ENCODE measurements around the gene CCNF.
A peak's percentile ranks its signal among the peaks of the same experiment; 100 is the strongest.

Gene CCNF

DNA sequence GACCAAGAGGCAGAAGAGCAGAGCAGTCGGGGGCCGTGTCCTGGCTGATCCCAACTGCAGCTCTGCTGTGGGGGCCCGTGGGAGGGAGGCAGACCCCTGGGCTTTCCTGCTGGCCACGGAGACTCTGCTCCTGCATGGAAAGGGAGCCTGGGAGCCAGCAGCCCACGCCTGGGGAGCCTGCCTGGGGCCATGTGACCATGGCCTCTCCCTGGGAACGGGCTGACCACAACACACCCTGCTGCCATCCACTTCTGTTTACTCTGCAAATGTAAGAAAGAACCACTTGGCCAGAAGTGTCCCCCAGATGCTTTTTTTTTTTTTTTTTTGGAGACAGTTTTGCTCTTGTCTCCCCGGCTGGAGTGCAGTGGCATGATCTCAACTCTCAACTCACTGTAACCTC is 28.7 kb downstream of the CCNF start:
- no peak for DNase-seq

DNA sequence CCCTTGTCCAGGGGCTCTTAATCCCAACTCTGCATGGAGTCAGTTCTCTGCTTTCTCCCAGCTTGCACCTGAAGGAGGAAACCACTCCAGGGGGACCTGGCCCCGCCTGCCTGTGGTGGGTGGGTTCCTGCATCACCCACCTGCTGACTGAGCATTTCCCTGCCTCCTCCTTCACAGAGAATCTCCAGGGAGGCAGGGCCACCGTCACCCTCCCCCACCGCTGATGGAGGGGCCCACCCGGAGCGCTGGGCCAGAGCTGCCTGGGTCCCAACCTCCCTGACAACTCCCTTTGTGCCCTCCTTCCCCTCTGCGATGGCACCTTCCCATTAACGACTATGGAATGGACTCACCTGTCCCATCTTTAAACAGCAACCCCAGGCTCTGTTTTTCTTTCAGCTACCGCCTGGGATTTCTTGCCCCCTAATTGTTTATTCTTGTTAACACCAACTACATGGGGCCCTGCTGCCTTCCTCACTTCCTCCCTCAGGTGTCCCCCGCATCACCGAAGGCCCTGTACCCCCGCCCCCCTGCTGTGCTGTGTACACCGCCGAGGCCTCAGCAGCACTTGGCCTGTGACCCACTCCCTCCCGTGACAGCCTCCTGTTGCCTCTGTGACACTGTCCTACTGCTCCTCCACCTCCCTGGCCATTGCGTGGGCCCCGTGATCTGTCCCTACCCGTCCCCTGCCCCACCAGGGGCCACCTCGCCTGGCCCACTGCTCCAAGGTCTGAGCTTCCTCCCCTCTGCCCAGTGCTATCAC is 29.8 kb downstream of the CCNF start:
- DNase-seq = no peak

DNA sequence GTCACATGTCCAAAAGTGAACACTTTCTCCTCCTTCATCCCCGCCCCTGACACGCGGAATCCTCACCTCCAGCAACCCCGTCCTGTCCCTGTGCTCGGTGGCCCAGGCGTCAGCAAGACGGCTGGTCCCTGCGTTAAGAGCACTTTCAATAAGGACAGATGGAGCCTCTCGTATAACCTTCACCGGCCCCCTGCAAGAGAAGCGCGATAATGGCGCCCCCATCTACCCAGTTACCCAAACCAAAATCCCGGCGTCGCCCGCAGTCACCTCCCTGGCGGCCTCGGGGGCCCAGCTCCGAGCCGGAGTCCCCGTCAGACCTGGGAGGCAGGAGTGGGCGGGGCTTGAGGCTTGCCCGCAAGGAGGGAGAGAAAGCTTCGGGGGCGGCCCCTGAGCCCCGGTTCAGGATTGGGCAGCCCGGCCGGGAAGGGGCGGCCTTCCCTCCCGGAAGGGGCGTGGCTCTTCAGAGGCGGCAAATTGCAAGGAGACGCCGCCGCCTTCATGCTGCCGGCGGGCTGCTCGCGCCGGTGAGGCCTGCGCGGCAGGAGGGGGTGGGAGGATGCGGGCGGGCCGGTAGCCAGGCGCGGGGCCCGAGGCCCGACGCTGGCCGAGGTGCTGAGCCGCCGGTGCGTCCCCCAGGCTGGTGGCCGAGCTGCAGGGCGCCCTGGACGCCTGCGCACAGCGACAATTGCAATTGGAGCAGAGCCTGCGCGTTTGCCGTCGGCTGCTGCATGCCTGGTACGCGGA is 30.6 kb downstream of the CCNF start, which contains the start of gene TEDC2:
Gene TEDC2 (plus strand): TSS at position 463 of the 744 bp plus-strand sequence. CDS start 36 bp downstream, at position 499.
- peak; percentile 96 to 98 for DNase-seq

DNA sequence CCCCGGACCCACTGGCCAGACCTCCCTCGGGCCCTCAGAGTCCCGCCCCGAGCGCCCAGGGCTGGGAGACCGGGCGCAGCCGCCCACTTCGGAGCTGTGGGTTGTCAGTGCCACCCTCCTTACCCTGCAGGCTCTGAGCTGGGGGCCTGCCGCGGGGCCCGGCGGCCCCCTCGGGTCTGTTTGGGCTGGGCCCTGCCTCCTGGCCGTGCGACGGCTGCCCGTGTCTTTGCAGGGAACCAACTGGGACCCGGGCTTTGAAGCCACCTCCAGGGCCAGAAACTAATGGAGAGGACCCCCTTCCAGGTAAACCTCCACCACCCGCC is 31.1 kb downstream of the CCNF start:
- DNase-seq = no peak

DNA sequence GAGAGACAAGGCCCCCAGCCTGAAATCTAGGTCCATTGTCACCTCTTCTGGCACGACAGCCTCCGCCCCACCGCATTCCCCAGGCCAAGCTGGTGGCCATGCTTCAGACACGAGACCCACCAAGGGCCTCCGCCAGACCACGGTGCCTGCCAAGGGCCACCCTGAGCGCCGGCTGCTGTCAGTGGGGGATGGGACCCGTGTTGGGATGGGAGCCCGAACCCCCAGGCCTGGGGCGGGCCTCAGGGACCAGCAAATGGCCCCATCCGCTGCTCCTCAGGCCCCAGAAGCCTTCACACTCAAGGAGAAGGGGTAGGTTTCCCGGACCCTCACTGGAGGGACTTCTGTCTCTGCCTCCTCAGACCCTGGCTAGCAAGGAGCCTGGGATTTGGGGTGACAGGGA is 31.7 kb downstream of the CCNF start:
- DNase-seq = no peak

DNA sequence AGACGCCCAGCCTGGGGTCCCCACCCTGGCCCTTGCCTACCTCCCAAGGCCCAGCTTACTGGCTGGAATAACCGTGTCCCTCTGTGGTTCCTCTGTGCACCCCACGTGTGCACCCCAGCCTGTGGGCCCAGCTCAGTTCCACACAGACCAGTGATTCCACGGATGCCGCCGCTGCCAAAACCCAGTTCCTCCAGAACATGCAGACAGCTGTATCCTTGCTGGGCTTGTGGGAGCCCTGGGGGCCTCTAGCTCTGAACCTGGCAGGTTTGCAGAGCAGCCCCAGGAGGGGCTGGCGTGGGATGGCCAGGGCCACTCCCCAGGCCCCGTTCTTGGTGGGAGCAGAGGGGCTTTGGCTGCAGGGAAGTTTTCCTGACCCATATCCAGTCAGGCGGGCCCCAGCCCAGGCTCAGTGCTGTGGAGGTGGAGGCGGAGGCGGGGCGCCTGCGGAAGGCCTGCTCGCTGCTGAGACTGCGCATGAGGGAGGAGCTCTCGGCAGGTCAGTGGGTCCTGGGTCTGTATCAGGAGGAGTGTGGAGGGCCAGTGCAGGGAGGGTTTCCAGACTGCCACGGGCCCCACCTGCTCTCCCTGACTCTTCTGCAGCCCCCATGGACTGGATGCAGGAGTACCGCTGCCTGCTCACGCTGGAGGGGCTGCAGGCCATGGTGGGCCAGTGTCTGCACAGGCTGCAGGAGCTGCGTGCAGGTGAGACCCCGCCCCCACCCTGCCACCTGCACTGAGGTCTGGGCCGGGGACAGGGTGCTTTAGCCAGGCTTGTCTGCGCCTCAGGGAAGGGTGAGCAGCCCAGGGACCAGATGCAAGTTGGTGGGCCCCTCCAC is 33.0 kb downstream of the CCNF start:
- DNase-seq = no peak

DNA sequence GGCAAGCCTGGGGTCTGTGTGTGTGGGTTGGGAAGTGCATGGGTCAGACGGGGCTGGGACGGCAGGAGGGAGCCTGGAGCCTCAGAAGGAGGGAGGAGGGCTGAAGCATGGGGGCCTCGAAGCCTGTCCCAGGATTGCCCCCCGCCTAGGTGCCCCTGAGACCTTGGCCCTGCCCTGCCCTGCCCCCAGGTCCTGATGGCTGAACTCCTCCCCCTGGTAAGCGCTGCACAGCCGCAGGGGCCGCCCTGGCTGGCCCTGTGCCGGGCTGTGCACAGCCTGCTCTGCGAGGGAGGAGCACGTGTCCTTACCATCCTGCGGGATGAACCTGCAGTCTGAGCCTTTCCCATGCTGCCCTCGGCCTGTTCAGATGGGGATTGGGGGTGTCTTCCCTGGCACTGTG is 35.1 kb downstream of the CCNF start:
- DNase-seq = peak in 1 of 2 experiments; percentile 57

DNA sequence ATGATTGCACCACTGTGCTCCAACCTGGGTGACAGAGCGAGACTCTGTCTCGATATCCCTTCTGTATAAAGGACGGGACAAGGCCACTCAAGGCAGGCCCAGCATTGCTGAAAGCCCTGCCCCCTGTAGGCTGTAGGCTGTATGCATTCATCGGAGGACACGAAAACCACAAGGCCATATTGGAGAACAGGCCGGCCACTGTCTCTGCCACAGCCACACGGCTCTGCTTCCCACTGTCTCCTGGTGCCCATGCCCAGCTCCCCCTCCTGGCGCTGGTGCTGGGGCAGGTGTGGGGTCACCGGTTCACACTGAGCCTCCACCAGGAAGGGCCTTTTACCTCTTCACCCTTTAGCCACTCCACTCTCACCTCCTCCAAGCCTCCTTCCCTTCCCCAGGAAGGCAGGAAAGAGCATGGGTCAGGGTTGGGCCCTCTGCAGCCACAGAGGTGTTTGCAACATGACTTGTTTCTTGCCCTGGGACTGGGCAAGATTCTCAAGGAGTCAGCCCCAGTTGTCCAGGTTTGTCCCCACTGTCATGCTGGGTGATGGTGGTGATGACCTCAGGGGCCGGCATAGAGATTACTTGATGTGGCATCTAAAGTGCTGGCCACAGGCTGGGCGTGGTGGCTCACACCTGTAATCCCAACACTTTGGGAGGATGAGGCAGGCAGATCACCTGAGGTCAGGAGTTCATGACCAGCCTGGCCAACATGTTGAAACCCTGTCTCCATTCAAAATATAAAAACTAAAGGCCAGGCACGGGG is 36.6 kb downstream of the CCNF start:
- peak in 1 of 2 experiments; percentile 59 for DNase-seq

DNA sequence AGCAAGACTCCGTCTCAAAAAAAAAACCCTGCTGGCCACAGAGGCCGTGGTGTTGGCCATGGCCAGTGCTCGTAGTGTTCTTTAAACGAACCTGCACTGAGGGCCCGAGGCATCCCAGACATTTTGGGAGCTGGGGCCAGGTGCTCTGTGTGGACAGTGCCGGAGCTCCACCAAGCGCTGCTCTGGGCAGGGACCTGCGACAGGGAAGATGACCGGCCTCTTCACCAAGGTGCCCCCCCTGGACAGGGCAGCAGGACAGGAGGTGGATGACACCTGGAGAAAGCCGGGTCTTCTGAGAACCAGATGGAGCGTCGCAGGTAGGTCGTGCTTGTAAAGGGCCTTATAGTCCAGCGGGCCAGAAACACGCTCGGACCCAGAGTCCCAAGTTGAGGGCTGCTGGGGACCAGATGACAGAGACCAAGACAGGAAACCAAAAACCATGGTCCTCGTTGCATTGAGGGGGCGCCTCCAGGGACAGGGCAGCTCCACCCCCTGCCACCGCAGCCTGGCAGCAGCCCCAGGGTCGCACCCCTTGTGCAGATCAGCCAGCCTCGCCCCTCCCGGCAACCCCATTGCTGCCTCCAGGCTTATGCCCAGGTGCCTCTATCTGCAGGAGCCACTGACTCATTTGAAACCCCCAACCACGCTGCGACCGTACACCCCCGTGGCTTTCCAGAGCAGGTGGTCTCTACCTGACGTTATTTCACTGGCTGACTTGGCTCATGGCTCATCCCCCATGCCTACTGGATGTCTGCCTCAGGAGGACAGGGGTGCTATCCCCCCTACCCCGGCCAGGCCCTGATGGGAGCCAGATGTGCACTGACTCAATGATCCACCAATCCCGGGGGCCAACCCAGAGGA is 37.6 kb downstream of the CCNF start:
- DNase-seq = no peak

DNA sequence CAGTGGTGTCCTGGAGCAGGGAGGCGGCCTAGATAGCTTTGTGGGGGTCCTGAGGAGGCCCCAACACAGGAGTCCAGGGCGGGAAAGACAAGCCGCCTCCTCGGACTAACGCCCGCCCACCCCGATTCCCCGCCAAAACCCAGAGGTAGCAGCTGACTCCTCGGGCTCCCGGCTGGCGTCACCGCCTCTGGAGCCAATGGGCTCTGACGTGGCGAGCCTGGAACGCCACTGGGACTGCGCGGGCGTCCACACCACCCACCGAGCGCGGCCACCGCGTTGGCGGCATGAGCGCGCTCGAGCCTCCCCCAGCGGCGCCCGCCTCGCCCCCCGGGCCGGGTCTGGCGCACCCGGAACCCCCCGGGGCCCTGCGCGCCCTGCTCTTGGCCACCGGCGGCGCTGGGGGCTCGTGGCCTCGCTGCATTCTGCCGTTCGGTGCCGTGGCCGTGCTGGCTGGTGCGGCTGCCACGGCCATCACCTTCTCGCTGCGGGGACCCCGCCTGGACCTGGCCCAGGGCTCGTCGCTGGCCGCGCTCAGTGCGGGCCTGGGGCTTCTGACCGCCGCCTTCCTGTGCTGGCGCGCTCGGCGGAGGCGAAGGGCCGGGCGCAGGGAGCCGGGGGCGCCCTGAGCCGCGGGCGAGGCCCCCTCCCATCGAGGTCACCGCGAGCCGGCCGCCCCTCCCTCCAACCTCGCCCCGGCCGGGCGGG is 38.4 kb downstream of the CCNF start:
- peak; percentile 78 to 92 for DNase-seq

DNA sequence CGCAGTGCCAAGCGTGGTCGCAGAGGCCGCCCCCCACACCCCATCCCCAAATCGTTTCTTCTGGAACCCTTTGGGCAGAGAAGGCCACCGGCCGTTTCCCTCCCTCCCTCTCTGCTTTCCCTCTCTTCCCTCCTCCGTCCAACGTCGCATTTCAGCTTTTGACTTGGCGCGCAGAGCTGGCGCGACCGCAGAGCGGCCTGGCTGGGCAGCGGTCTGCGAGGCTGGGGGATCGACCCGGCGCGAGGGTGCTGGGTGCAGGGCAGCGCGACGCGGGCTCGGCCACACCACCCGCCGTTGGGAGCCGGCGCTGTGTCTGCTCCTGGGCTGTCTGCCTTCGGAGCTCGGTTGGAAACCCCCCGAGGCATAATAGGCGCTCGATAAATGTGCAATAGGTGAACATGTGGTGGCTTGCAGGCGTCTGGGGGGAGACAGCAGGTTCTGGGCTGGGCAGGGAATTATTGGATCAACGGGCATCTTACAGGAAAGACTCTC is 39.0 kb downstream of the CCNF start:
- DNase-seq = no peak

DNA sequence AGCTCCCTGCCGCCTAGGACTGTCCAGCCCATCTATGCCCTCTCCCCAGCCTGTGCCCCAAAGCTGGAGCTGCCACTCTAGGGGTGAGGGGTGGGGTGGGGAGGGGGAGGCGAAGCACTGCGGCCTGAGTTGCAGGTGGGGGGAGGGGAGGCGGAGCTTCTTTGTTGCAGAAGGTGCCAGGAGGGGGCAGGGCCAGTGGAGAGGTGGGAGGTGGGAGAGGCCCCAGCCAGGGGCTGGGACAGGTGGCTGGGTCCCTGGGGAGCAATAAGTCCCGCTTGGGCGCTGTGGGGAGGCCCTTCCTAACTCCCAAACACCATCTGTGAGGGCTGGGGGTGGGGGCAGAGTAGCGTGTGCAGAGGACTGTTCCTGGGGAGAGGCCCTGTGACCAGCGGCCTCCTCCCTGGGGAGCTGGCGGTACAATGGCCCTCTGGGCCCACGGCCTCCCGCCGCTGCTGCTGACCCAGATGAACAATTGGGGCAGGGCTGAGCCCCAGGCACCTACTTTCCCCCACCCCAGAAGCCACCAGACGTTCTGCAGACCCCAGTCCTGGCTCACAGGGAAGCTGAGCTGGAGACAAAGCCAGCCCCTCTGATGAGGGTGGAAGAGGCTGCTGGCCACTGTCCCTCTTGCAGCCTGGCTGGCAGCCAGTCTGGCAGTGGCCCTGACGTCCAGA is 39.6 kb downstream of the CCNF start:
- DNase-seq = peak; percentile 99 to 100

DNA sequence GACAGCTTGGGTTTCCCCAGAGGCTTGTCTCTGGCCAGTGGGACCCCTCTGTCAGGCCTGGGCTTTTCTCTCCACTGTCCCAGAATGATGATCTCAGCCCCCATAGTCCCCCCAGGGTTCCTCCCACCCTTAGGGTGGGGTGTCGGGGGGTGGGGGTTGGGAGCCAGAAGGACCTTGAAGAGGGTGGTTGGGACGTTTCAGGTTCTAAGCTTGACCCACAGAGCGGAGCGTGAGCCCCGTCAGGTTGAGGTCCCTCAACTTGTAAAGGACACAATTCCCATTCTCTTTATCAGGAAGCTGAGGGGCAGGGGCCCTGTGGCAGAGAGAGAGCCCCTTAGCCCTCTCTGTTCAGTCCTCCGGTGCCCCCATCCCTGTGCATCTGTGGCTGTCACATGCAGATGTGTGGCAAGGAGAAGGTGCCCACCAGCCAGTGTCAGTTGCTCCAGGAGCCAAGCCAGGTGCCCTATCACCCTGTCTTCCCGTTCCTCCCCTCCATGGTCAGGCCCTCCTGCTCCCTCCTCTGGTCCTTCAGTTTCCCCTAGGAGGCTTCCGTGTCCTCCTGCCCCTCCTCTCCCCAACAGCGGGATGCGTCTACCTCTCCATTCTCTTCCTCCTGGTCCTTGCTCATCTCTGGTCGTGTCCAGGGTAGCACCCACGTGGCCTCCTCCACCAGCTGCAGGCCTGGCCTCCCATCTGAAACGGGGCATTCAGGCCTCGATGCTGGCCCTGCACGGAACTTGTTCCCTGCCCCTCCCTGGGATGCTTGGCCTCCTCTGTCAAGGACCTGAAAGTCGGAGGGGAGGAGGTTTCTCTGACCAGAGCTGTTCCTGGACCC is 40.4 kb downstream of the CCNF start:
- DNase-seq = peak in 1 of 2 experiments; percentile 82

DNA sequence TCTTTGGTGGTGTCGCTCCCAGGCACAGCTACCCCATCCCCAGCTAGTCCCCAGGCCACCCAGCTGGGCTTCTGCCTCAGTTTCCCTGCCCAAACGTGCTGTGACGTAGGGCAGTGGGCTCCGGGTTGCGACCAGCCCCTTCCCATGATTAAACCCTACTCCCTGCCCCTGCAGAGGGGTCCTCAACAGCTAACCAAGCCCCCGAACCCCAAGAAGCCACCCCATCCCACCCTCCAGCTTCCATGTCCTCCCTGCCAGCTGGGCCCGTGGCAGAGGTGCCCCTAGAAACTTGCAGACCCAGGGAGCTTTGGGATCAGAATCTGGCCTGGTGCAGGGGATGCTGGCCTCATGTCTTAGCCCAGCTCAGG is 41.0 kb downstream of the CCNF start:
- DNase-seq = no peak

DNA sequence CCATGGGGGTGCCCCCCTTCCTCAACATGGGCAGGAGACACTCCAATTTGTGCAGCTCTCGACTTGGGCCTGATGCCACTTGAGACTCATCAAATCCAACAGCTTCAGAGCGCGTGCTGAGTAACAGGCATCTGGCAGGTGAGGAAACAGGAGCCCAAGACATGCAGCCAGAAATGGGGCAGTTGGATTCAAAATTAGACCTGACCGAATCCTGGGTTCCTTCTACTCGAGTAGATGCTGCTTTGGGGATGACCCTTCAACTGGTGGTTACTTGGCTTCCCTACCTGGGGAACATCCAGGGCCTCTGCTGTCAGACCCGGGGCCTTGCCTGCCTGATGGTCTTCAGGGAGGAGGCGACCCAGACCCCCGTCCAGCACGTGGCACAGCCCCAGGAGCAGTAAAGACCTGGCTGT is 41.4 kb downstream of the CCNF start:
- peak; percentile 98 to 99 for DNase-seq

DNA sequence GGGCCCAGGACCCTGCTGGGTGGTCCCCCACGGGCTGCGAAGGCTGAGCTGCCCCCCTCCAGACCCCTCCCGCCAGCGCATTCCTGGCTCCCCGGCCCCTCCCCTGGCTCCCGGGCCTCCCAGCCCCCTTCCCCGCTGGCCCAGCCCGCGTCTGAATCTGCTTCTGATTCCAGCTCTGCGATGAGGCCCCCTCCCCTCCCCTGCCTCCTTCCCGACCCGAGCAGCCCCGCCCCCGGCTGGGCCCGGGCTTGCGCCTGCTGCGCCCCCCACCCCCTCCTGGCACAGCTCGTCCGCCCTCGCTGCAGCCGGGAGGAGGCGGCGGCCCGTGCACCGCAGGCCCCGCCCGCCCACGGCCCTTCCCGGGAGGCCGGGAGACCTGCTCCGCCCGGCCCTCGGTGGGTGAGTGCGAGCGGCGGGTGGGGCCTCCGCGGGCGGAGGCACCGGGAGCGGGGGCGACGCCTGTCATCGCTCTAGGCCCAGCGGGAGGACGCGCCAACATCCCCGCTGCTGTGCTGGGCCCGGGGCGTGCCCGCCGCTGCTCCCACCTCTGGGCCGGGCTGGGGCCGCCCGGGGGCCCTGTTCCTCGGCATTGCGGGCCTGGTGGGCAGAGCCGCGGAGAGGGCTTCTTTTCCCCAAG is 41.9 kb downstream of the CCNF start, which contains the start of gene NTN3:
Gene NTN3 (plus strand): TSS at position 282 of the 637 bp plus-strand sequence. CDS start 405 bp downstream, outside the sequence.
- DNase-seq = peak; percentile 92 to 95

DNA sequence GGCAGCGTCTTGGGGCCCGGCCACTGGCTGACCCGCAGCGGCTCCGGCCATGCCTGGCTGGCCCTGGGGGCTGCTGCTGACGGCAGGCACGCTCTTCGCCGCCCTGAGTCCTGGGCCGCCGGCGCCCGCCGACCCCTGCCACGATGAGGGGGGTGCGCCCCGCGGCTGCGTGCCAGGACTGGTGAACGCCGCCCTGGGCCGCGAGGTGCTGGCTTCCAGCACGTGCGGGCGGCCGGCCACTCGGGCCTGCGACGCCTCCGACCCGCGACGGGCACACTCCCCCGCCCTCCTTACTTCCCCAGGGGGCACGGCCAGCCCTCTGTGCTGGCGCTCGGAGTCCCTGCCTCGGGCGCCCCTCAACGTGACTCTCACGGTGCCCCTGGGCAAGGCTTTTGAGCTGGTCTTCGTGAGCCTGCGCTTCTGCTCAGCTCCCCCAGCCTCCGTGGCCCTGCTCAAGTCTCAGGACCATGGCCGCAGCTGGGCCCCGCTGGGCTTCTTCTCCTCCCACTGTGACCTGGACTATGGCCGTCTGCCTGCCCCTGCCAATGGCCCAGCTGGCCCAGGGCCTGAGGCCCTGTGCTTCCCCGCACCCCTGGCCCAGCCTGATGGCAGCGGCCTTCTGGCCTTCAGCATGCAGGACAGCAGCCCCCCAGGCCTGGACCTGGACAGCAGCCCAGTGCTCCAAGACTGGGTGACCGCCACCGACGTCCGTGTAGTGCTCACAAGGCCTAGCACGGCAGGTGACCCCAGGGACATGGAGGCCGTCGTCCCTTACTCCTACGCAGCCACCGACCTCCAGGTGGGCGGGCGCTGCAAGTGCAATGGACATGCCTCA is 42.6 kb downstream of the CCNF start:
- DNase-seq = peak in 1 of 2 experiments; percentile 46

DNA sequence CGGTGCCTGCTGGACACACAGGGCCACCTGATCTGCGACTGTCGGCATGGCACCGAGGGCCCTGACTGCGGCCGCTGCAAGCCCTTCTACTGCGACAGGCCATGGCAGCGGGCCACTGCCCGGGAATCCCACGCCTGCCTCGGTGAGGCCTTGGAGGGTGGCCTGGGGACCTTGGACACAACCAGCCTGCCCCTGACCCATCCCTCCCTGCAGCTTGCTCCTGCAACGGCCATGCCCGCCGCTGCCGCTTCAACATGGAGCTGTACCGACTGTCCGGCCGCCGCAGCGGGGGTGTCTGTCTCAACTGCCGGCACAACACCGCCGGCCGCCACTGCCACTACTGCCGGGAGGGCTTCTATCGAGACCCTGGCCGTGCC is 43.2 kb downstream of the CCNF start:
- no peak for DNase-seq

Measured in NCI-H524 (cell line).